ENCODE measurements around the gene CRYZL1. TPM values are rescaled to one million over a fixed set of nuclear protein-coding genes. Genes with fewer than 3 reads are reported as not detected.

The CRYZL1 gene
- total RNA-seq, 4 donors from 2014 or later = 24.4 to 47.3 (median 33.0) TPM

GRCh38 chr21:33674226-33674625, 32.7 kb upstream of the CRYZL1 start:
- WGBS, 2 donors (ENCODE audit: low coverage in 1 of 2) = 0 to 30% methylated on average over 1 of the region's 1 CpG
- no peaks in the 10 kb centered on the region for H3K36me3 ChIP-seq
- TF ChIP-seq, protein P1, sequence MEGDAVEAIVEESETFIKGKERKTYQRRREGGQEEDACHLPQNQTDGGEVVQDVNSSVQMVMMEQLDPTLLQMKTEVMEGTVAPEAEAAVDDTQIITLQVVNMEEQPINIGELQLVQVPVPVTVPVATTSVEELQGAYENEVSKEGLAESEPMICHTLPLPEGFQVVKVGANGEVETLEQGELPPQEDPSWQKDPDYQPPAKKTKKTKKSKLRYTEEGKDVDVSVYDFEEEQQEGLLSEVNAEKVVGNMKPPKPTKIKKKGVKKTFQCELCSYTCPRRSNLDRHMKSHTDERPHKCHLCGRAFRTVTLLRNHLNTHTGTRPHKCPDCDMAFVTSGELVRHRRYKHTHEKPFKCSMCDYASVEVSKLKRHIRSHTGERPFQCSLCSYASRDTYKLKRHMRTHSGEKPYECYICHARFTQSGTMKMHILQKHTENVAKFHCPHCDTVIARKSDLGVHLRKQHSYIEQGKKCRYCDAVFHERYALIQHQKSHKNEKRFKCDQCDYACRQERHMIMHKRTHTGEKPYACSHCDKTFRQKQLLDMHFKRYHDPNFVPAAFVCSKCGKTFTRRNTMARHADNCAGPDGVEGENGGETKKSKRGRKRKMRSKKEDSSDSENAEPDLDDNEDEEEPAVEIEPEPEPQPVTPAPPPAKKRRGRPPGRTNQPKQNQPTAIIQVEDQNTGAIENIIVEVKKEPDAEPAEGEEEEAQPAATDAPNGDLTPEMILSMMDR (IDR thresholded peaks at IDR 0.05) = no peak
- no peaks in the 10 kb centered on the region for H3K27me3 ChIP-seq
- no peak for ATAC-seq
- no peak overlapping the region for H3K4me3 ChIP-seq
- no peak overlapping the region for H3K27ac ChIP-seq
- no peaks in the 10 kb centered on the region for H3K9me3 ChIP-seq
- H3K4me1 ChIP-seq = peaks cover 0 to 13% (median 0%) of the 10 kb centered on the region in 3 donors

DNA sequence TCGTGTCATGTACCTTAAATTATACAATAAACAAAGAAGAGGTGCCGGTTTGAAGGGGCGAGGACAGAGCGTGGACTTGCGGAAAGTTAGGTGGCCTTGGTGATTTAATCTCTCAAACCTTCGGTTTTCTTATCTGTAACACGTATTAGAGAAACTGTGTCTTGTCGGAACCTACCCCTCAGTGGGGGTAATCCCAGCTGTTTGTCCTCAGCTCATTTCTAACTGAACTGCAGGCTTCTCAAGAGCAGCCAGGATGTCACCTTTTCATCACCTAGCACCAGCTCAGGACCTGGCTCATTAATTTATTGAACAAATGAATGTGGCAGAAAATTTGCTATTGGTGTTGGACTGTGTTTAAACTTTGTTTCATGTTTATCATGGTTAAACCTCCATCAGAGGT, 31.9 kb upstream of the CRYZL1 start:
- H3K36me3 ChIP-seq = no peaks in the 10 kb centered on the region
- no peaks in the 10 kb centered on the region for H3K27me3 ChIP-seq
- no peaks in the 10 kb centered on the region for H3K9me3 ChIP-seq
- H3K27ac ChIP-seq = no peak overlapping the region
- no peak for TF ChIP-seq EP300 (IDR thresholded peaks at IDR 0.05)
- TF ChIP-seq POLR2A (IDR thresholded peaks at IDR 0.05) = no peak
- no peak for TF ChIP-seq POLR2AphosphoS5 (IDR thresholded peaks at IDR 0.05)
- TF ChIP-seq, protein P1 (IDR thresholded peaks at IDR 0.05) = no peak
- H3K4me3 ChIP-seq = no peak overlapping the region
- H3K4me1 ChIP-seq = peaks cover 0 to 16% (median 0%) of the 10 kb centered on the region in 3 donors
- ATAC-seq = no peak
- 76% methylated on average over 8 of the region's 8 CpGs for WGBS, 2 donors (ENCODE audit: low coverage in 1 of 2)

GRCh38 chr21:33670076-33670978, 28.8 kb upstream of the CRYZL1 start:
- TF ChIP-seq EP300 (IDR thresholded peaks at IDR 0.05) (no peak), POLR2AphosphoS5 (IDR thresholded peaks at IDR 0.05) (no peak), POLR2A (IDR thresholded peaks at IDR 0.05) (no peak)
- TF ChIP-seq, protein P1 (IDR thresholded peaks at IDR 0.05) = no peak
- no peak for ATAC-seq
- H3K27me3 ChIP-seq = no peaks in the 10 kb centered on the region
- 89 to 94% methylated on average over 6 of the region's 6 CpGs for WGBS, 2 donors (ENCODE audit: low coverage in 1 of 2)
- H3K4me3 ChIP-seq = no peak overlapping the region
- H3K9me3 ChIP-seq = no peaks in the 10 kb centered on the region
- H3K4me1 ChIP-seq = peaks cover 0 to 38% (median 0%) of the 10 kb centered on the region in 3 donors
- no peak overlapping the region for H3K27ac ChIP-seq
- no peaks in the 10 kb centered on the region for H3K36me3 ChIP-seq

DNA sequence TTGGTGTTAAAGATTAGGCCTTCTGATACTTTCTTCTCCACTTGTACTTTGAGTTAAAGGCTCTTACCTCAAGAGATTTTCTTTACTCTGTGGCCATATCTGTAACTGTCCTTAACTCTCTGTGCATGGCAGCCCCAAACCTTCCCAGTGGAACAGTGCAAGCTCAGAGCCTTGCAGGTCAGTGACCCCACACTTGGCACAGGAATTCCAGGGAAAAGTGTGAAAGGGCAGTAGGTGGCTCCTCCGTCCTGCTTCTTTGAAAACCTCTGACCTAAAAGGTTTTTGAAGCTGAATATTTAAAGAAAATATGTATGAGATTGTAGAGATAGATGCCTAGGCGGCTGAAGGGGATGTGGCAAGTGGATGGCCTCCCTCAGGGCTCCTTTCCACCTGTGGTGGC, 27.1 kb upstream of the CRYZL1 start:
- Histone ChIP-seq H3K27me3 (no peaks in the 10 kb centered on the region), H3K36me3 (no peaks in the 10 kb centered on the region), H3K4me1 (peaks cover 0 to 33% (median 0%) of the 10 kb centered on the region in 3 donors), H3K4me3 (no peak overlapping the region), H3K27ac (no peak overlapping the region), H3K9me3 (no peaks in the 10 kb centered on the region)
- ATAC-seq = no peak
- WGBS, 2 donors (ENCODE audit: low coverage in 1 of 2) = 83 to 100% methylated on average over 2 of the region's 2 CpGs
- TF ChIP-seq, protein P1 (IDR thresholded peaks at IDR 0.05) = no peak
- TF ChIP-seq POLR2A (IDR thresholded peaks at IDR 0.05) (no peak), EP300 (IDR thresholded peaks at IDR 0.05) (no peak), POLR2AphosphoS5 (IDR thresholded peaks at IDR 0.05) (no peak)

GRCh38 chr21:33668180-33668579, 26.6 kb upstream of the CRYZL1 start:
- H3K27me3 ChIP-seq = no peaks in the 10 kb centered on the region
- H3K9me3 ChIP-seq = no peaks in the 10 kb centered on the region
- no peak overlapping the region for H3K4me3 ChIP-seq
- H3K36me3 ChIP-seq = no peaks in the 10 kb centered on the region
- WGBS, 2 donors (ENCODE audit: low coverage in 1 of 2) = 56 to 67% methylated on average over 3 to 4 of the region's 4 CpGs
- H3K27ac ChIP-seq = no peak overlapping the region
- H3K4me1 ChIP-seq = peaks cover 0 to 29% (median 0%) of the 10 kb centered on the region in 3 donors
- no peak for TF ChIP-seq EP300 (IDR thresholded peaks at IDR 0.05)
- TF ChIP-seq, protein P1 (IDR thresholded peaks at IDR 0.05) = no peak
- no peak for TF ChIP-seq POLR2AphosphoS5 (IDR thresholded peaks at IDR 0.05)
- TF ChIP-seq POLR2A (IDR thresholded peaks at IDR 0.05) = no peak
- ATAC-seq = no peak

Measured in gastroesophageal sphincter (tissue), 4 donors.